ENCODE results near the gene SEL1L3. TPM values are rescaled to one million over a fixed set of nuclear protein-coding genes. Genes with fewer than 3 reads are reported as not detected.

Gene SEL1L3
- polyA plus RNA-seq, 1 of the 3 experiments (the other 2 are of a cell fraction): 2.2 TPM

DNA sequence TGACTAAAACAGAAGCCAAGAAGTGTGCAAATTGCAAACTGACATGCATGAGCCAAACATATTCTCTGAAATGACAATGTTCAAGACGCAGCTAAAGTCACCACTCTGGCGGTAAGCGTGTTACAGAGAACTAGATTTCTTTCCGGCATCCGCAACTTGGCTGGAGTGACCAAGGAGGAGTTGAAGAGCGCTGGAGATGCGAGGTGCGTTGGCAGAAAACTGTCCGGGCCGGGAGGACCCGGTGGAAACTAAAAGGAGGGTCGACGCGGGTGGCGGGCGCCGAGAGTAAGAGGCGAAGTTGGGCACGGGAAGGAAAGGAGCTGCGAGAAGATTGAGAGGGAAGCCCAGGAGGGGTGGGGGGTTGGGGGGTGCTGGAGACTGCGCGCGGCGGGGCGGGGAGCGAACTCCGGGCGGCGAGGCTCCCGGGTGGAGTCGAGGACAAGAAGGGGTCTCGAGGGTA, 807 bp downstream of the SEL1L3 start:
- H3K79me2 ChIP-seq (ENCODE audit: insufficient read depth): no peaks in the 10 kb centered on the region
- H3K36me3 ChIP-seq (replicated peaks in 1 of 2; ENCODE audit: control insufficient read depth in 1 of 2, insufficient read depth in 2 of 2, low read length in 1 of 2): no peaks in the 10 kb centered on the region
- H3K4me2 ChIP-seq: peak overlapping the region; percentile 81
- no peaks in the 10 kb centered on the region for H3K27me3 ChIP-seq (ENCODE audit: insufficient read depth)
- H3K27ac ChIP-seq (ENCODE audit: low read depth in 2 of 2, low read length in 1 of 2): no peak overlapping the region
- POLR2A ChIA-PET: no interaction called here
- peak overlapping the region; percentile 57 to 68 for H3K4me3 ChIP-seq (ENCODE audit: low read depth in 2 of 2, low read length in 1 of 2)
- H3K9me3 ChIP-seq: no peaks in the 10 kb centered on the region
- no peaks in the 10 kb centered on the region for H3K9me2 ChIP-seq
- peaks cover 13 to 14% of the 10 kb centered on the region in 2 experiments; a peak in 2 of 4 replicates for H3K4me1 ChIP-seq (ENCODE audit: control insufficient read depth in 1 of 2, insufficient read depth in 2 of 2, low read depth in 1 of 2, low read length in 1 of 2)
- peak overlapping the region; percentile 87; the same call in 1 of the 2 replicates for H2AFZ ChIP-seq (ENCODE audit: low read depth)
- 7% methylated on average over 22 of the region's 32 CpGs for WGBS (ENCODE audit: low lambda C conversion rate)
- no peak for TF ChIP-seq USF2 (IDR thresholded peaks at IDR 0.05; ENCODE audit: borderline replicate concordance, low read depth, low read length)
- TF ChIP-seq, protein P1, sequence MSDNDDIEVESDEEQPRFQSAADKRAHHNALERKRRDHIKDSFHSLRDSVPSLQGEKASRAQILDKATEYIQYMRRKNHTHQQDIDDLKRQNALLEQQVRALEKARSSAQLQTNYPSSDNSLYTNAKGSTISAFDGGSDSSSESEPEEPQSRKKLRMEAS (IDR thresholded peaks at IDR 0.05; ENCODE audit: low read depth): no peak
- no peak for TF ChIP-seq RCOR1 (IDR thresholded peaks at IDR 0.05; ENCODE audit: low read length)
- no peak for TF ChIP-seq SIN3A (IDR thresholded peaks at IDR 0.05; ENCODE audit: borderline replicate concordance, low read depth, low read length)
- TF ChIP-seq REST (IDR thresholded peaks at IDR 0.05; ENCODE audit: low read depth, low read length): no peak
- no peak for TF ChIP-seq FOSL2 (IDR thresholded peaks at IDR 0.05; ENCODE audit: borderline replicate concordance, low read depth)
- no peak for TF ChIP-seq MXI1 (IDR thresholded peaks at IDR 0.05; ENCODE audit: low read depth, low read length)
- no peak for TF ChIP-seq CTCF (IDR thresholded peaks at IDR 0.05)
- TF ChIP-seq, protein P2, sequence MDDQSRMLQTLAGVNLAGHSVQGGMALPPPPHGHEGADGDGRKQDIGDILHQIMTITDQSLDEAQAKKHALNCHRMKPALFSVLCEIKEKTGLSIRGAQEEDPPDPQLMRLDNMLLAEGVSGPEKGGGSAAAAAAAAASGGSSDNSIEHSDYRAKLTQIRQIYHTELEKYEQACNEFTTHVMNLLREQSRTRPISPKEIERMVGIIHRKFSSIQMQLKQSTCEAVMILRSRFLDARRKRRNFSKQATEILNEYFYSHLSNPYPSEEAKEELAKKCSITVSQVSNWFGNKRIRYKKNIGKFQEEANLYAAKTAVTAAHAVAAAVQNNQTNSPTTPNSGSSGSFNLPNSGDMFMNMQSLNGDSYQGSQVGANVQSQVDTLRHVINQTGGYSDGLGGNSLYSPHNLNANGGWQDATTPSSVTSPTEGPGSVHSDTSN (IDR thresholded peaks at IDR 0.05): no peak
- TF ChIP-seq SMC3 (IDR thresholded peaks at IDR 0.05; ENCODE audit: low read depth, low read length): no peak
- no peak for TF ChIP-seq GABPA (IDR thresholded peaks at IDR 0.05; ENCODE audit: low read depth)
- no peak for DNase-seq
- no peaks in the 10 kb centered on the region for H3F3A ChIP-seq (replicated peaks; ENCODE audit: insufficient read depth)
- peak overlapping the region; percentile 67 for H3K9ac ChIP-seq
- CTCF ChIA-PET: interaction anchor here (0.7 kb wide), 1 partner anchor 22 kb away, joined by 3 read pairs; no protein-coding TSS in a partner anchor
- H4K20me1 ChIP-seq (ENCODE audit: insufficient read depth): no peaks in the 10 kb centered on the region
